HG03097 (cell line): Measurements from ENCODE around the gene GPR119.
A peak's percentile ranks its signal among the peaks of the same experiment; 100 is the strongest.
"Not testable (repeated sequence)": the region's sequence is repeated elsewhere in the genome, so short reads cannot be mapped to it uniquely, and the experiment has no call there.

ENCODE experiments used
- ATAC-seq: cut with Tn5 transposase; IDR thresholded peaks from one replicate; pipeline ENCODE4 v1.9.1; 2021; ENCODE audit not compliant: unreplicated experiment, low FRiP score

The GPR119 gene

GRCh38 chrX:130385520-130385919 lies at the start of gene GPR119:
TSS of gene GPR119 (minus strand) at chrX:130385674. CDS start at chrX:130385447, 227 bp downstream.
- ATAC-seq = no peak

- not testable (repeated sequence) for ATAC-seq
Observed at GRCh38 chrX:130429236-130429635, 43.8 kb upstream of the GPR119 start.

GRCh38 chrX:130426531-130426930 lies 41.1 kb upstream of the GPR119 start:
- ATAC-seq = no peak

GRCh38 chrX:130419263-130419662 lies 33.8 kb upstream of the GPR119 start:
- ATAC-seq = peak; percentile 46

- ATAC-seq = no peak
Observed at GRCh38 chrX:130418740-130419139, 33.3 kb upstream of the GPR119 start.

- ATAC-seq = no peak
Observed at GRCh38 chrX:130418066-130418465, 32.6 kb upstream of the GPR119 start.

GRCh38 chrX:130416785-130417184 lies 31.3 kb upstream of the GPR119 start:
- no peak for ATAC-seq

GRCh38 chrX:130415201-130415600 lies 29.7 kb upstream of the GPR119 start:
- no peak for ATAC-seq

GRCh38 chrX:130414800-130415199 lies 29.3 kb upstream of the GPR119 start:
- ATAC-seq = no peak

GRCh38 chrX:130413415-130413814 lies 27.9 kb upstream of the GPR119 start:
- no peak for ATAC-seq

GRCh38 chrX:130402208-130402684 lies 16.8 kb upstream of the GPR119 start:
- no peak for ATAC-seq

- peak; percentile 89 for ATAC-seq
Observed at GRCh38 chrX:130401415-130402207, 16.1 kb upstream of the GPR119 start, which contains the start of gene RBMX2. TSS of gene RBMX2 (plus strand) at chrX:130401987. CDS start at chrX:130402033, 46 bp downstream.

- ATAC-seq = no peak
Observed at GRCh38 chrX:130395341-130395740, 9.9 kb upstream of the GPR119 start.

GRCh38 chrX:130393451-130394074 lies 8.1 kb upstream of the GPR119 start:
- no peak for ATAC-seq

- ATAC-seq = no peak
Observed at GRCh38 chrX:130386408-130386808, 934 bp upstream of the GPR119 start.

GRCh38 chrX:130378024-130378669 lies 7.3 kb downstream of the GPR119 start:
- no peak for ATAC-seq

GRCh38 chrX:130376077-130376476 lies 9.4 kb downstream of the GPR119 start:
- ATAC-seq = no peak

GRCh38 chrX:130352050-130352449 lies 33.4 kb downstream of the GPR119 start:
- not testable (repeated sequence) for ATAC-seq

- no peak for ATAC-seq
Observed at GRCh38 chrX:130351567-130351966, 33.9 kb downstream of the GPR119 start.

GRCh38 chrX:130347321-130347720 lies 38.2 kb downstream of the GPR119 start:
- no peak for ATAC-seq

GRCh38 chrX:130343411-130343810 lies 42.1 kb downstream of the GPR119 start:
- ATAC-seq = no peak
